SK-N-MC (cell line): ENCODE data around the gene ALG9.

Experiments
- EZH2 ChIP-seq: fragments of 200-600 bp; sonication (generic); IDR thresholded peaks from one replicate; pipeline ENCODE4 v1.6.1; 2017; ENCODE audit warnings: antibody characterized with exemption
- FOXP2 ChIP-seq: optimal IDR thresholded peaks from 2 replicates; pipeline ENCODE3; 2011; ENCODE audit warnings: mild to moderate bottlenecking, moderate library complexity; ENCODE audit not compliant: insufficient read depth; ENCODE audit errors: extremely low read length, control extremely low read depth
- POLR2AphosphoS5 ChIP-seq: IDR thresholded peaks from 2 replicates; pipeline ENCODE4 v1.6.1; 2012; ENCODE audit warnings: mild to moderate bottlenecking, low read depth, low read length, borderline replicate concordance

DNA sequence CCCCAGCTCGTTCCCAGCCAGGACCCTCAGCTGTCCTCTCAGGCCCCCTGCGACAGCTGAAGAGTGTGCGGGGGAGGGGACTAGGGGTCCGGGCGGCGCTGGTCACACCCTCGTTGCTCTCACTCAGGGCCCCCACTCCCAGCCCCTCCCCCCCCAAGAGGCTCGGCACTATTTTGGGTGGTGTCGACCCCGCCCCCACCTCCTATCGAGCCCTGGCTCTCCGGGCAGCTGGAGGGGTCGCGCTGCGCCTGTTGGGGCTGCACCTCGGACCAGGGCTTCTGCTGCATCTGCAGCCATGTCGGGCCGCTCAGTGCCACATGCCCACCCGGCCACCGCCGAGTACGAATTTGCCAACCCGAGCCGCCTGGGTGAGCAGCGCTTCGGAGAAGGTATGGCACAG is 41.2 kb upstream of the ALG9 start, which contains the start of gene HSPB2:
- no peak for TF ChIP-seq POLR2AphosphoS5
- no peak for TF ChIP-seq EZH2
- no peak for TF ChIP-seq FOXP2
